Stimulated activated CD8-positive, alpha-beta memory T cell treated with anti-CD3 and anti-CD28 coated beads, Interleukin-2, amount 100 ng/mL, for 48 hours (primary cell): ENCODE measurements around the gene HACD3.
"Not testable (repeated sequence)": the region's sequence is repeated elsewhere in the genome, so short reads cannot be mapped to it uniquely, and the experiment has no call there.

Experiments
- DNase-seq, 2 donors: peaks; one replicate each; pipeline ENCODE4 v3.0.0-alpha.2; 2020; ENCODE audit warnings: low read depth in 2 of 2

HACD3 gene

DNA sequence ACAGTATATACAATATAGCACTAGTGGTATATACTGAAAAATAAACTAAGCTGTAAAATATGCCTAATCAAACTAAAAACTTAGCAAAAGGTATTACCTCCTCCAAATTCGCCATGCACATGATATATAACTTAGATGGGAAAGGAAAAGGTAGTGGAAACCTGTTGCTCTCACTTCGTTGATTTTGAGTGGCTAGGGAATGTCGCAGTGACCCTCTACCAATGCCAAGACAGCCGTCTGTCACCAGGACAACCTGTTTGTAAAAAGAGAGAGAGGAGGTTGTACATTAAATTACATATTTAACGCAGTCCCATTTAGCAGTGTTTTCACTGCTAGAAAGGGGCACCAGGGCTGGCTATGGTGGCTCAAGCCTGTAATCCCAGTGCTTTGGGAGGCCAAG lies 69.4 kb downstream of the HACD3 start:
- DNase-seq: no peak

DNA sequence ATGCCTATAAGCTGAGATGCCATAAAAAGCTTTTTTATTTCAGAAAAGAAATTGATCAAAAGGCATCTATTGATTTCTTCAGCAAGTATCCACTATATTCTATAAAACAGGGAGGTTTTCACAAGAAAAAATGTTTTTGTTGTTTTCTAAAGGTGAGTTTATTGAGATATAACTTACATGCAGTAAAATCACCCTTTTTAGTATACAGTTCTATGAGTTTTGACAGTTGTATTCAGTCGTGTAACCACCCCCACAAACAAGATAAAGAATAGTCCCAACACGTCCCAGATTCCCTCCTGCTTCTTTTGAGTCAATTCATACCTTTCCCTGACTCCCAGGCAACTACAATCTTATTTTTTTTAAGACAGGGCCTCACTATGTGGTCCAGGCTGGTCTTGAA lies 72.9 kb downstream of the HACD3 start:
- DNase-seq: no peak

DNA sequence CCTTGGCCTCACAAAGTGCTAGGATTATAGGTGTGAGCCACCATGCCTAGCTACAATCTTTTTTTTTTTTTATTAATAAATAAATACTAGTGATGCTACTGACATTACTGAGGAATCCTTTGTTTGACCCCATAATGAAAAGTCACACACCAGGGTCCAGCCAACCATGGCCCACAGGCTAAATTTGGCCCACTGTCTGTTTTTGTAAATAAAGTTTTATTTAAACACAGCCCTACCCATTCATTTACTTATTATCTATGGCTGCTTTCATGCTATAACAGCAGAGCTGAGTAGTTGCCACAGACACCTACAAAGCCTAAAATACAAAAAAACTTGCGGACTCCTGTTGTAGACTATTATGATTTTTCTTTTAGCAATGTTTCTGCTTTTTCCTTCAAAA lies 73.3 kb downstream of the HACD3 start:
- DNase-seq: no peak

DNA sequence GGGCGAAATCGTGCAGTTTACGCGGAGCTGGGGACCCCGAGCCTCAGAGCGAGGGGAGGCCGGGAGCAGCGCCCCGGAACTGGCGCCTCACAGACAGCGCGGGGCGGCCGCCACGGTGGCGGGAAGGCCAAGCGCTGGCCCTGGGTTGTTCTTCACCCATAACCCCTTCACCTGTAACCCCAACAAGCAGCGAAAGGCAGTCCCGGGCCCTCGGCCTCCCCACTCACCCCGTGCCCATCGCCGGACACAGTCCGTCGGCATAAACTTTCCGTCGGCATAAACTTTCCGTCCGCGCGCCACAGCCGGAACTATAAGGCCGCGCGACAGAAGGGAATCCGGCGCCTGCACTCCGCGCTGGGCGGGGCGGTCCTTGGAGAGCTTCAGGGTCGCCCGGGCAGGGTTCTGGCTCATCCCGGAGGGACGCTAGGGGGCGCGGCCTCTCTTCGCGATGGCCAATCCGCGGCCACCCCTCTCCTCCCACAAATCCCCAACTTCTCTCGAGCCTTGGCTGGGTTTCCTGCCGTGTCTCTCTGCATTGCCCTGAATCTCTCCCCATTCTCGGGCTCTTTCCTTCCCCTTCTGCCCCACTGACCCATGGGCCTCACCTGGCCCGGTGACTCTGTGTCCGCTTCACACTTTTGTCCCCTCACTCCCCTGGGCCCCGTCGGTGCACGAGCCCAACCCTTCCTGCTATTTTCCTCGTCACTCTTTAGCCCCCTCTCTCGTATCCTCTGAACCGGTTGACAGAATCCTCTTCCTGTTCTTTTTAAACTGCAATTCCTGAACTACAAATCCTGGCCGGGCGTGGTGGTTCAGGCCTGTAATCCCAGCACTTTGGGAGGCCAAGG lies 80.8 kb downstream of the HACD3 start, which contains the start of gene INTS14:
Gene INTS14 (minus strand): TSS at position 261 of the 848 bp plus-strand sequence. CDS start 3,751 bp downstream, outside the sequence.
- DNase-seq: peak; percentile 96 to 98

DNA sequence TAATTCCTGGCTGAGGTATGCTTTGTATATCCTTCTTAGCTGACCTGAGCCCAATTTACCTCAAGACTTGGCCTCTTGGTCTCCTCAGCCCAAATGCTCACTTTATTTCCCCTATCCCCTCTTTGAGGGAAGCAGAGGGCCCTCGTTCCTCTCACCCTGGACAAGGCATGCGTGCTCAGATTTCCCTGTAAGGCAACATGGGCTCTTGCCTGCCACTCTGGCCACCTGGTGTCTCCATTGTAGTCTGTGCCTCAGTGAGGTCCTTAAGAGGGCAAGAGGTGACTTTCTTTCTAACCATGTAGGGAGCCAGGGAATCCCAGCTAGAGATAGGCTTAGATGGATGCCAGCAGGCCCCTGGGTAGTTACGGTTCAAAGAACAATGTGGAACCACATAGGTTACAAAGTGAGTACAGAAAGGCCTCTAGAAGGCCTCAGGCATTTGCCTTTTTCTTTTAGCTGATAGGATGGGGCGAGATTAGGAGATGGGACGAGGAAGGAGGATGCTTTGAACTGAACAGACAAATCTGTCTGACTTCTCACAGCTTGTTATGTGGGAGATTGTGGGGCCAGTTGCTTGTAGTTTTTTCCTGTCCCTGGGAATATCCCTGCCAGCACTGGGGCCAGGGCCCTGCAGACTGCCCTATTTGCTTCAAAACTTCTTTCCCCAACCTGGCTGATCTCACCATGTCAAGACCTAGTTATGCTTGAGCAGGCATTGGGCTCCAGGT lies 81.8 kb downstream of the HACD3 start:
- DNase-seq: no peak

DNA sequence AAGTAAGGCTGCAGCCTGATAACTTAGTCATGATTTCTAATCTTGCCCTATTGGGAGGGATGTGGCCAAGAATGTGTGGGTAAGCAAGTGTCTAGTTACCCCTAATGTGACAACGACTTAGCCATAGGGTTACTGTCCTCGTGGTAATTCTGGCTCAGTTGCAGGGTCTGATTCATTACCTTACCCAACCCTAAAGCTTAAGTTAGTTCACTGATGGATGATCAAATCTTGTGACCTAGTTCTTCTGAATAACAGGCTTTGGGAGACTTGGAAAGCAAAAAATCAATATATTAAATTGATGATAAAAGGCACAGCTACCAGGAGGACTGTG lies 82.3 kb downstream of the HACD3 start:
- no peak for DNase-seq

DNA sequence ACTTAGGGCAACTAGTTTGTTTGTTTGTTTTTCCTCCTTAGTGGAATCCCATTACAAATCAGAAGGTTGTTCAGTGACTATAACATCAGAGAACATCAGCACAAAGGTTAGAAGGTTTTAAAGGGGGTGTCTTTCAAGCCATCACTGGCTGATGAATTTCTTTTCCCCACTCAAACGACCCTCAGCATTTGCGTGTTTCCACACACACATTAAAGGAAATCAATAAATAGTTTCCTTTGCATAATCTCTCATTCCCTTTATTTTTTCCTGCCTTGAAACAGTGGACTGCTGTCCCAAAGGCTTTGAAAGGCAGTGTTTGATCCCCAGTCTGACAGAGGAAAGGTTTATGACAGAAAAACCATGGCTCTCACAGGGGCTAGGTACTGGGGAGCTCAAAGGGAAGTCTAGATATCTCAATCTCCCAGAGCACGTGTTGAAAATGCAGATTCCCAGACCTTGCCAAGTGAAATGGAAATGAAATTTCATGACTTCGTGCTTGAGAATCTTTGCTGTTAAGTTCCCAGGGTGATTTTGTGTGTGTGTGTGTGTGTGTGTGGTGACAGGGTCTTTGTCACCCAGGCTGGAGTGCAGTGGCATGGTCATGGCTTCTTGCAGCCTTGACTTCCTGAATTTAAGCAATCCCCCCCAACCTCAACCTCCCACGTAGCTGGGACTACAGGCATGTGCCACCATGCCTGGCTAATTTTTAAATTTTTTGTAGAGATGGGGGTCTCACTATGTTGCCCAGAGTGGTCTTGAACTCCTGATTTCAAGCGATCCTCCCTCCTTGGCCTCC lies 82.9 kb downstream of the HACD3 start:
- no peak for DNase-seq

DNA sequence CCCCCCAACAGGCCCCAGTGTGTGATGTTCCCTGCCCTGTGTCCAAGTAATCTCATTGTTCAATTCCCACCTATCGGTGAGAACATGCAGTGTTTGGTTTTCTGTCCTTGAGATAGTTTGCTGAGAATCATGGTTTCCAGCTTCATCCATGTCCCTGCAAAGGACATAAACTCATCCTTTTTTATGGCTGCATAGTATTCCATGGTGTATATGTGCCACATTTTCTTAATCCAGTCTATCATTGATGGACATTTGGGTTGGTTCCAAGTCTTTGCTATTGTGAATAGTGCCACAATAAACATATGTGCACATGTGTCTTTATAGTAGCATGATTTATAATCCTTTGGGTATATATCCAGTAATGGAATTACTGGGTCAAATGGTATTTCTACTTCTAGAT lies 85.6 kb downstream of the HACD3 start:
- not testable (repeated sequence) for DNase-seq

DNA sequence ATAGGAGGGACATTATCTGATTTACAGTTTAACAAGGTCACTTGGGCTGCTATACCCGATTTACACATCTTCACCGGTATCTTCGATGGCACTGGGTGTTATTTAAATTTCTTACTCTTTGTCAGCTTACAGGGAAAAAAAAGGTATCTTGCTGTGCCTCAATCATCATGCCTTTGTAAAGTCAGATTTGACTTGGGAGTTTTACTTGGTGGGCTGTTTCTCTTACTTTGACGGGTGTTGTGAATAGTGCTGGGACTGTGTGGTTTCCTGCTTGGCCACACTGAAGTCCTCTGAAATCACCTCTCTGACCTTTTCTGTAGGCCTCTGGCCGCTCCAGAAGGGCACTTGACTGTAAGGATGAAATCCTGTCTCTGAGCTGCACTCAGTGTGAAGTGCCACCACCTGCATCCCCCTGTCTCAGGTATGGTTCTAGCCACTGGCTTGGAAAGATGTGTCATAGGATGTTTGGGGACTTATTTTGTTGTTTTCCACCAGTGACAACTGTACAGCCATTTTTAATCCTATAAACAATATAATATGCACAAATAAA lies 88.4 kb downstream of the HACD3 start:
- no peak for DNase-seq

DNA sequence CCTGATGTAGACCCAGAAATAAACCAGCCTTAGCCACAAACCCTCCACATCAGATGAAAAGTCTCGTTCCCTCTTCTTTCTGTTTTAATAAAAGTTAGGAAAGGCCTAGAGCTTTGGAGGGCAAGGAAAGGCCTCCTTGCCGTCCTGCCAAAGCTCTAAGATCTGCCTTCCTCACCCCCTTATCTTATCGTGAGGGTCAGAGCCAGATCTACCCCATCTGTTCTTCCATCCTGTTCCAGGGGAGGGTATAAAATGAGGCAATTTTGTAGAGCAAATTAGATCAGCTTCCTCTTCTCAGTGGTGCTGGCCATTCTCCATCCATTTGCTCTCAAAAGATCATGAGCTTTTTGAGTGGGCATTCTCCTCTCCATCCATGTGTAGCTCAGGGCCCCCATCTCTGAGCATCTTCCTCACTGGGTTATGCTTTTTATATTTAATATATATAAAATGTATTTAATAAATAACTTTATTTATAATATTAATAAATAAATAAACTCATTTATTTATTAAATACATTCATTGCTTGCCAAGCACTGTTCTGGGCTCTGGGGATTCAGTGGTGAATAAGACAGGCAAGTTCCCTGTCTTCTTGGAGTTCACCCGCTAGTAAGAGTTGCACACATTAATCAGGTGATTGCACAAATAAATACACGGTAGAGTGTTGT lies 89.5 kb downstream of the HACD3 start:
- no peak for DNase-seq

DNA sequence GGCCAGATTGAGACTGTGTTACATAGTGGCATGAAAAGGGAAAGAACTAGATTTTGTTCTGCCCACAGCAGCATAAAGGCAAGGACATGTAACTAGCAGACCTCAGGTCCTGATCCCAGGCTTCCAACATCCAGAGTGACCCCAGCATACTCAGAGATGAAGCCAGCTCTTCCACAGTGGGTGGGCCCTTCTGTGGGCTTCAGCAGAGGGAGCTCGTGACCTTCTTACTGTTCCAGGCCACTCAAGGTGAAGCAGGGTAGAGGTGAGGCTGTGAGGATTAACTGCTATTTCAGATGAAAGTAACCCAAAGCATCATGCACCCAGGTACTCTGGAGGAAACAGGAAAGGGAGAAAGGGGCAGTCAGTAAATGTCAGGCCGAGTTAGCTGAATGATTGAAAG lies 90.6 kb downstream of the HACD3 start:
- no peak for DNase-seq

DNA sequence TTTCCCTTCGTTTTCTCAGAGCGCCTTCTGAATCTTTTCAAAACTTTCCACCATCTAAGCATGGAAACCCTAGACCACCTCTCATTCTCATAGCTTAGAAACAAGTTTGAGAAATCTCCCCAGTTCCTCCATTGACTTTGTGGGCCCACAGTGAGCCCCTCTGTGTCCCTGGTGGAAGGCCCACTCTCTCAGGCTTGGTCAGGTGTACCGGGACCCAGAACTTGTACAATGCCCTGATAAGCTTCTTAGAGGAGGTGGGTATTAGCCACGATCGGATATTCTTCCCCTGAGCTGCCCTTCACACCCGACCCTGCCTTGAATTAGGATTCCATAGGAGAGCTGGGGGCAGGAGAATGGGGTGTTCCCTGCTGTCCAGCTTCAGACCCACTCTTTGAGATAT lies 91.4 kb downstream of the HACD3 start, which contains the start of gene SLC24A1:
Gene SLC24A1 (plus strand): TSS at position 301 of the 400 bp plus-strand sequence. CDS start 2,143 bp downstream, outside the sequence.
- DNase-seq: no peak

DNA sequence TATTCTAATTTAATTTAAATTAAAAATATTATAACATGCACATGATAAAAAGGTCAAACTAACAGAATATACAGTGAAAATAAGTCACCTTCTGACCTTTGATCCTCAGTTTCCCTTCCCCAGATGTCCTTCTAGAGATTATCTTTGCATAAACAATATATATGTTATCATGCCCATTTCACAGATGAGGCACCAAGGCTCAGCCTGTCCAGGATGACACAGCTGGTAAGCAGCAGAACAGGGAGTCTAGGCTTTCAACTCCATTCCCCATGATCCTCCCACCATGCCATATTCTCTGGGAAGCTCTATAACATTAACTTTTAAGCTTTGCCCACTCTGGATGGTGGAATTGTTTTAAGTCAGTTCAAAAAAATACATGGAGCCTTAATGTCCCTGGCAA lies 92.8 kb downstream of the HACD3 start:
- DNase-seq: no peak

DNA sequence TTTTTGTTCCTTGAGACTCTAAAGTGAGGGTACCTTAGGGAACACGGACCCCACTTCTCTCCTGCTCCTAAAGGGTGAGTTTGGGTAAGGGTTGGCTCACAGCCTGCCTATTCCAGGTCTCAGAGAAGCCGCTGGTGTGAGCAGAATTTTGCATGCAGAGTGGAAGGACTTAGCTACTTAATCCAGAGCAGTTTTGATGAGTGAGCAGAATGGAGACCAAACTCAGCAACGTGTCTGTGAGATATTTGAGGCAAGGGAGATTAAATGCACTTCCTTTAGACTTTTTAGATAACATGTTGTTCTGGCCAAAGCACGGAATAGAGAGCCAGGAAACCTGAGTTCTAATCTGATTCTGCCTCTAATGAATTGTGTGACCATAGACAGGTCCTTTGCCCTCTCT lies 96.6 kb downstream of the HACD3 start:
- no peak for DNase-seq
